NCI-H2081 treated with DMSO at 0.1 percent for 48 hours (cell line): ENCODE data around the gene KRTAP5-4.
"Not testable (repeated sequence)": the region's sequence is repeated elsewhere in the genome, so short reads cannot be mapped to it uniquely, and the experiment has no call there.

Experiments
- DNase-seq: peaks from one replicate; lab custom pipeline; 2025; lab: John Stamatoyannopoulos, UW

The KRTAP5-4 gene

GRCh38 chr11:1637628-1638027, 15.7 kb upstream of the KRTAP5-4 start:
- no peak for DNase-seq

- no peak for DNase-seq
Measured at GRCh38 chr11:1636291-1636950, 14.5 kb upstream of the KRTAP5-4 start.

GRCh38 chr11:1633864-1634263, 11.9 kb upstream of the KRTAP5-4 start:
- no peak for DNase-seq

- DNase-seq, result no peak
Measured at GRCh38 chr11:1632053-1632714, 10.2 kb upstream of the KRTAP5-4 start.

- DNase-seq, result no peak
Measured at GRCh38 chr11:1631066-1631568, 9.2 kb upstream of the KRTAP5-4 start.

GRCh38 chr11:1630271-1630670, 8.3 kb upstream of the KRTAP5-4 start:
- DNase-seq, result no peak

- DNase-seq, result no peak
Measured at GRCh38 chr11:1629326-1630185, 7.6 kb upstream of the KRTAP5-4 start, which contains the start of gene KRTAP5-5. Gene KRTAP5-5, plus strand, starts transcription at chr11:1629775. Its CDS starts 66 bp downstream, at chr11:1629841.

- DNase-seq, result no peak
Measured at GRCh38 chr11:1628506-1629325, 6.8 kb upstream of the KRTAP5-4 start.

GRCh38 chr11:1625541-1625940, 3.6 kb upstream of the KRTAP5-4 start:
- DNase-seq, result no peak

- DNase-seq, result no peak
Measured at GRCh38 chr11:1624621-1625020, 2.7 kb upstream of the KRTAP5-4 start.

GRCh38 chr11:1623716-1624115, 1.8 kb upstream of the KRTAP5-4 start:
- DNase-seq, result no peak

GRCh38 chr11:1619449-1619848, 2.5 kb downstream of the KRTAP5-4 start:
- DNase-seq, result no peak

GRCh38 chr11:1618231-1618630, 3.7 kb downstream of the KRTAP5-4 start:
- DNase-seq, result no peak

GRCh38 chr11:1608363-1608762, 13.6 kb downstream of the KRTAP5-4 start, which contains the start of gene KRTAP5-3:
Gene KRTAP5-3, minus strand, starts transcription at chr11:1608463. Its CDS starts 78 bp downstream, at chr11:1608385.
- DNase-seq, result no peak

GRCh38 chr11:1607901-1608300, 14.0 kb downstream of the KRTAP5-4 start:
- DNase-seq, result not testable (repeated sequence)

- DNase-seq, result not testable (repeated sequence)
Measured at GRCh38 chr11:1607156-1607845, 14.6 kb downstream of the KRTAP5-4 start.

GRCh38 chr11:1605923-1606322, 16.0 kb downstream of the KRTAP5-4 start:
- not testable (repeated sequence) for DNase-seq

- no peak for DNase-seq
Measured at GRCh38 chr11:1604711-1605110, 17.2 kb downstream of the KRTAP5-4 start.

- DNase-seq, result no peak
Measured at GRCh38 chr11:1604181-1604580, 17.8 kb downstream of the KRTAP5-4 start.

GRCh38 chr11:1603629-1604028, 18.3 kb downstream of the KRTAP5-4 start:
- no peak for DNase-seq

GRCh38 chr11:1601663-1602062, 20.3 kb downstream of the KRTAP5-4 start:
- not testable (repeated sequence) for DNase-seq
